NCI-H460 (cell line): ENCODE results near the gene MYO1A. TPM values are rescaled to one million over a fixed set of nuclear protein-coding genes. Genes with fewer than 3 reads are reported as not detected.

Experiments used
- DNase-seq: peaks from one replicate; pipeline ENCODE4 v3.0.0-alpha.2; 2016; ENCODE audit warnings: low read depth; ENCODE audit errors: extremely low read depth
- polyA plus RNA-seq: library from polyadenylated mRNA; depleted of rRNA; stranded (reverse); fragments of >200 nt; gene quantifications from 2 replicates; pipeline ENCODE4 v1.2.3, GENCODE V29; 2014; cell fraction: nucleus; rRNA removed
- total RNA-seq: library from RNA; depleted of rRNA; stranded (reverse); fragments of >200 nt; shearing (Covaris generic); gene quantifications from 2 replicates; pipeline ENCODE4 v1.2.3, GENCODE V29; 2014; rRNA removed

Gene MYO1A
- not detected in 2 replicates for total RNA-seq
- 0.44 TPM in 1 of 2 replicates, not detected in the other for polyA plus RNA-seq

- no peak for DNase-seq
These were observed at the start of gene MYO1A for GRCh38 chr12:57049890-57050289. Gene MYO1A, minus strand, starts transcription at chr12:57050129. Its CDS starts 1,806 bp downstream, at chr12:57048323.

GRCh38 chr12:57099047-57099714 is 49.3 kb upstream of the MYO1A start:
- DNase-seq: no peak

- no peak for DNase-seq
These were observed 48.6 kb upstream of the MYO1A start for GRCh38 chr12:57098546-57098945.

GRCh38 chr12:57097554-57097835 is 47.6 kb upstream of the MYO1A start:
- DNase-seq: no peak

GRCh38 chr12:57096748-57097553 is 47.0 kb upstream of the MYO1A start:
- no peak for DNase-seq

- DNase-seq: no peak
These were observed 46.2 kb upstream of the MYO1A start for GRCh38 chr12:57096099-57096572.

GRCh38 chr12:57095440-57095839 is 45.5 kb upstream of the MYO1A start:
- no peak for DNase-seq

GRCh38 chr12:57094208-57095160 is 44.6 kb upstream of the MYO1A start:
- no peak for DNase-seq

- no peak for DNase-seq
These were observed 43.7 kb upstream of the MYO1A start for GRCh38 chr12:57093415-57094207.

- DNase-seq: no peak
These were observed 43.0 kb upstream of the MYO1A start for GRCh38 chr12:57092876-57093414.

GRCh38 chr12:57092529-57092862 is 42.6 kb upstream of the MYO1A start:
- no peak for DNase-seq

GRCh38 chr12:57091638-57092528 is 42.0 kb upstream of the MYO1A start:
- no peak for DNase-seq

GRCh38 chr12:57090924-57091637 is 41.2 kb upstream of the MYO1A start:
- no peak for DNase-seq

GRCh38 chr12:57090490-57090889 is 40.6 kb upstream of the MYO1A start:
- DNase-seq: no peak

- no peak for DNase-seq
These were observed 39.6 kb upstream of the MYO1A start for GRCh38 chr12:57089271-57090245.

- DNase-seq: peak; percentile 94
These were observed 38.7 kb upstream of the MYO1A start, which contains the start of gene NAB2 for GRCh38 chr12:57088354-57089270. Gene NAB2, plus strand, starts transcription at chr12:57089114. Its CDS starts 158 bp downstream, at chr12:57089272.
